Stimulated activated naive CD8-positive, alpha-beta T cell treated with anti-CD3 and anti-CD28 coated beads, Interleukin-15, Interleukin-2, amounts not matched to agents 100 ng/mL and 50 ng/mL, for 24 hours (primary cell): ENCODE results near the gene UBE2H.

ENCODE experiments used
- H3K27ac Mint-ChIP-seq: one replicate; pipeline ENCODE4 v1.8.0; 2021; ENCODE audit warnings: mild to moderate bottlenecking, mixed read lengths
- H3K27me3 Mint-ChIP-seq: one replicate; pipeline ENCODE4 v1.8.0; 2021; ENCODE audit warnings: mixed read lengths
- H3K36me3 Mint-ChIP-seq: one replicate; pipeline ENCODE4 v1.8.0; 2021; ENCODE audit warnings: low read depth, mixed read lengths
- H3K4me1 Mint-ChIP-seq: one replicate; pipeline ENCODE4 v1.8.0; 2021; ENCODE audit warnings: low read depth, mixed read lengths
- H3K4me3 Mint-ChIP-seq: one replicate; pipeline ENCODE4 v1.8.0; 2021; ENCODE audit warnings: mild to moderate bottlenecking, mixed read lengths
- H3K9me3 Mint-ChIP-seq: one replicate; pipeline ENCODE4 v1.8.0; 2021; ENCODE audit warnings: mixed read lengths

UBE2H gene

GRCh38 chr7:129782818-129783583, 169.8 kb downstream of the UBE2H start:
- H3K27ac Mint-ChIP-seq, result peak overlapping the region; percentile 21
- no peaks in the 10 kb centered on the region for H3K36me3 Mint-ChIP-seq
- H3K4me3 Mint-ChIP-seq, result peak overlapping the region; percentile 54
- peaks cover 71% of the 10 kb centered on the region for H3K27me3 Mint-ChIP-seq
- peaks cover 43% of the 10 kb centered on the region for H3K4me1 Mint-ChIP-seq
- H3K9me3 Mint-ChIP-seq, result no peaks in the 10 kb centered on the region

GRCh38 chr7:129781928-129782817, 170.6 kb downstream of the UBE2H start:
- Mint-ChIP-seq H3K27ac (no peak overlapping the region), H3K36me3 (no peaks in the 10 kb centered on the region), H3K27me3 (peaks cover 72% of the 10 kb centered on the region), H3K9me3 (no peaks in the 10 kb centered on the region), H3K4me1 (peaks cover 43% of the 10 kb centered on the region), H3K4me3 (peak overlapping the region; percentile 48)

GRCh38 chr7:129780974-129781927, 171.5 kb downstream of the UBE2H start:
- H3K27ac Mint-ChIP-seq, result no peak overlapping the region
- peaks cover 64% of the 10 kb centered on the region for H3K27me3 Mint-ChIP-seq
- H3K36me3 Mint-ChIP-seq, result no peaks in the 10 kb centered on the region
- H3K4me1 Mint-ChIP-seq, result peaks cover 39% of the 10 kb centered on the region
- peak overlapping the region; percentile 75 for H3K4me3 Mint-ChIP-seq
- no peaks in the 10 kb centered on the region for H3K9me3 Mint-ChIP-seq
